MM.1S (cell line): ENCODE measurements around the gene PRPF19.

Experiments
- DNase-seq: peaks from one replicate; pipeline ENCODE4 v3.0.0-alpha.2; 2015
- H2AFZ ChIP-seq: fragments of 300-600 bp; sonication (generic); 2 replicates; pipeline ENCODE4 v1.6.0; 2016; ENCODE audit warnings: antibody characterized with exemption, low read length
- H3F3A ChIP-seq: fragments of 300-600 bp; sonication (generic); 2 replicates; pipeline ENCODE4 v1.6.1; 2016; ENCODE audit warnings: mild to moderate bottlenecking, antibody characterized with exemption, low read length, moderate library complexity, mixed read lengths; ENCODE audit not compliant: insufficient read depth
- H3K27ac ChIP-seq: fragments of 300-600 bp; sonication (generic); 2 replicates; pipeline ENCODE4 v1.5.1; 2016; ENCODE audit warnings: mild to moderate bottlenecking, low read length
- H3K27me3 ChIP-seq: fragments of 300-600 bp; sonication (generic); replicated peaks from 2 replicates; pipeline ENCODE4 v1.6.0; 2016; ENCODE audit warnings: low read length; ENCODE audit not compliant: insufficient read depth
- H3K36me3 ChIP-seq: fragments of 300-600 bp; sonication (generic); replicated peaks from 2 replicates; pipeline ENCODE4 v1.6.1; 2016; ENCODE audit warnings: mild to moderate bottlenecking, low read length, mixed read lengths; ENCODE audit not compliant: insufficient read depth
- H3K4me1 ChIP-seq: fragments of 300-600 bp; sonication (generic); 2 replicates; pipeline ENCODE4 v1.6.1; 2016; ENCODE audit warnings: low read length, mixed read lengths
- H3K4me2 ChIP-seq: fragments of 300-600 bp; sonication (generic); 2 replicates; pipeline ENCODE4 v1.6.0; 2016; ENCODE audit warnings: low read depth, low read length
- H3K4me3 ChIP-seq: fragments of 300-600 bp; sonication (generic); 2 replicates; pipeline ENCODE4 v1.5.1; 2016; ENCODE audit warnings: low read length, mixed read lengths
- H3K79me2 ChIP-seq: fragments of 300-600 bp; sonication (generic); 2 replicates; pipeline ENCODE4 v1.6.1; 2016; ENCODE audit warnings: mixed run types, low read length, mixed read lengths
- H3K9ac ChIP-seq: fragments of 300-600 bp; sonication (generic); 2 replicates; pipeline ENCODE4 v1.6.1; 2016; ENCODE audit warnings: low read length, mixed read lengths
- H3K9me2 ChIP-seq: fragments of 300-600 bp; sonication (generic); replicated peaks from 2 replicates; pipeline ENCODE4 v1.6.1; 2016; ENCODE audit warnings: mild to moderate bottlenecking, low read length, mixed read lengths; ENCODE audit not compliant: insufficient read depth
- H3K9me3 ChIP-seq: fragments of 300-600 bp; sonication (generic); replicated peaks from 2 replicates; pipeline ENCODE4 v1.6.1; 2016; ENCODE audit warnings: mild to moderate bottlenecking, low read length, mixed read lengths; ENCODE audit not compliant: insufficient read depth
- H4K20me1 ChIP-seq: fragments of 300-600 bp; sonication (generic); 2 replicates; pipeline ENCODE4 v1.6.1; 2016; ENCODE audit warnings: mild to moderate bottlenecking, low read length, moderate library complexity, mixed read lengths; ENCODE audit not compliant: insufficient read depth
- EZH2 ChIP-seq: fragments of 300-600 bp; sonication (generic); optimal IDR thresholded peaks from 2 replicates; pipeline ENCODE3; 2017; ENCODE audit warnings: low read depth, mild to moderate bottlenecking, antibody characterized with exemption, low read length, mixed read lengths
- EZH2phosphoT487 ChIP-seq: fragments of 300-600 bp; sonication (generic); IDR thresholded peaks from 2 replicates; pipeline ENCODE4 v1.6.1; 2018; ENCODE audit warnings: antibody characterized with exemption, low read length
- TF ChIP-seq, protein P1 (sequence below): fragments of 300-600 bp; sonication (generic); IDR thresholded peaks from 2 replicates; pipeline ENCODE4 v1.5.1; 2016; ENCODE audit warnings: antibody characterized with exemption, low read length, mixed read lengths

PRPF19 gene

DNA sequence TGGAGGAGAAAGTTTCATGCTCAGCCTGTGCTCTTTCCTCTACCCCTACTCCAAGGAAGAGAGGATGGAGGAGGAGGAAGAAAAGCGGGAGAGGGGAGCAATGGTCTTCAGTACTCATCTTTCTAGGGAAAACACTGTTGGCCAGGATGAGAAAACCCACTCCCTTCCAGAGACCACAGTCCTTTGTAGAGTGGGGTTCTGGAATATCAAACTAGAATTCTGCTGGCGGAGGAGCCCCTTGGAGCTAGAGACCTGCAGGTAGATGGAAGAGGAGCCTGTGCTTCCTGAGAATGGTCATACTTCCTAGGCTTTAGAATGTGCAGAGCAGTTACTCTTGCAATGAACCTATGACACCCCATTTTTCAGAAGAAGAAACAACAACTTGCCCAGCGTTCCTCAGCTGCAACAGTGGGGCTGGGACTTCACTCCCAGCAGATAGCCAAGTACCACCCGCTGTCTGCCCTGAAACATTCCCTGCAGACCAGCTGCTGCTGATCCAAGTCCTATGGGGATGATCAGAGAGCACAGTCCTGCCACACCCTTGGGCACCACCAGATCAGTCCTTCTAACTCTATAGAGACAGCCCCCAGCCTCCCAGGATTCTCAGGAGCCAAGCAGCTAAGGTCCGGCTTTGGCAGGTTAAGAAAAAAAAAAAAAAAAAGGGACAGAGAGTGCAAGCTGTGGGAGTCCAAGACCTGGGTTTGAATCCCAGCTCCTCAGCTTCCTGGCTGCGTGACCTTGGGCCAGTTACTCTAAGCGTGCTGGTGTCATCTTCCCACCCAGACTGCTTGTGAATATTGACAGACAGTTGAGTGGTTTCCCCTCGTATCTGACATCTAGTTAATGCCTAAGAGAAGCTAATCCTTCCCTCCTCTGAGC is 51.3 kb downstream of the PRPF19 start:
- TF ChIP-seq EZH2phosphoT487 (no peak), EZH2 (no peak)
- TF ChIP-seq, protein P1, sequence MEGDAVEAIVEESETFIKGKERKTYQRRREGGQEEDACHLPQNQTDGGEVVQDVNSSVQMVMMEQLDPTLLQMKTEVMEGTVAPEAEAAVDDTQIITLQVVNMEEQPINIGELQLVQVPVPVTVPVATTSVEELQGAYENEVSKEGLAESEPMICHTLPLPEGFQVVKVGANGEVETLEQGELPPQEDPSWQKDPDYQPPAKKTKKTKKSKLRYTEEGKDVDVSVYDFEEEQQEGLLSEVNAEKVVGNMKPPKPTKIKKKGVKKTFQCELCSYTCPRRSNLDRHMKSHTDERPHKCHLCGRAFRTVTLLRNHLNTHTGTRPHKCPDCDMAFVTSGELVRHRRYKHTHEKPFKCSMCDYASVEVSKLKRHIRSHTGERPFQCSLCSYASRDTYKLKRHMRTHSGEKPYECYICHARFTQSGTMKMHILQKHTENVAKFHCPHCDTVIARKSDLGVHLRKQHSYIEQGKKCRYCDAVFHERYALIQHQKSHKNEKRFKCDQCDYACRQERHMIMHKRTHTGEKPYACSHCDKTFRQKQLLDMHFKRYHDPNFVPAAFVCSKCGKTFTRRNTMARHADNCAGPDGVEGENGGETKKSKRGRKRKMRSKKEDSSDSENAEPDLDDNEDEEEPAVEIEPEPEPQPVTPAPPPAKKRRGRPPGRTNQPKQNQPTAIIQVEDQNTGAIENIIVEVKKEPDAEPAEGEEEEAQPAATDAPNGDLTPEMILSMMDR: no peak
- no peak overlapping the region for H2AFZ ChIP-seq
- no peaks in the 10 kb centered on the region for H4K20me1 ChIP-seq
- H3K4me2 ChIP-seq: no peak overlapping the region
- H3K4me1 ChIP-seq: peaks cover 9% of the 10 kb centered on the region; the same call in 1 of the 2 replicates
- H3K4me3 ChIP-seq: no peak overlapping the region
- peaks cover 29% of the 10 kb centered on the region for H3F3A ChIP-seq
- no peaks in the 10 kb centered on the region for H3K9me3 ChIP-seq
- H3K79me2 ChIP-seq: no peaks in the 10 kb centered on the region
- no peaks in the 10 kb centered on the region for H3K27me3 ChIP-seq
- no peak overlapping the region for H3K9ac ChIP-seq
- H3K27ac ChIP-seq: no peak overlapping the region
- DNase-seq: no peak
- no peaks in the 10 kb centered on the region for H3K9me2 ChIP-seq
- peaks cover 19% of the 10 kb centered on the region for H3K36me3 ChIP-seq

DNA sequence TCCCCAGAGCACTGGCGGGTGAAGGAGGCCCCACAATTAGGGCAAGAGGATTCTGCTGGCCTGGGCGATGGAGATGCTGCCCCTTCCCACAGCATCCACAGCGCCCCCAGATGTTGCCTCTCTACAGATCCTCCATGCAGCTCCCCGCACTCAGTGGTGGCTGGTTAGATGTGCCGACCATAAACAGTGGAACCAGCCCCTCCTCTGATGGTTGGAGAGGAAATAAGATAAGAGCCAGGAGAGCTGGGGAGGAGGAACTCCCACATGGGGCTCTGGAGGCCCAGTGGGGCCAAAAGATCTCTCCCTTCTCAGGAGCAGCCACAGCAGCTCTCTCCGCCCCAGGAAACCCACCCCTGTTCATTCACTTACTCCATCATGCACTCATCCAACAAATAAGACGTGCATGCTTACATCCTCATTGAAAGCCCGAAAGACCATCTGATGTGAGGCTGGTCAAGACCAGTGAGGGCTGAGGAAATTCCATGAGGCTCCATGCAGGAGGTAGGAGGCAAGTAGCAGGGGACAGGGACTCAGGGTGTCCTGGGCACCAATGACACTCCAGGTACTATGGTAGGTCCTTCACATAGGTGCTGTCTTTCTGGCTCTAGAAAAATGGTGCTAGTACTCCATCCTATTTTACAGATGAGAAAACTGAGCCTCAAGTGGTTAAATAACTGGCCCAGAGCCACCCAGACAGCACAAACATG is 52.1 kb downstream of the PRPF19 start:
- Histone ChIP-seq H3K9me3 (no peaks in the 10 kb centered on the region), H2AFZ (no peak overlapping the region), H3K4me3 (no peak overlapping the region), H4K20me1 (no peaks in the 10 kb centered on the region), H3K79me2 (peaks cover 6% of the 10 kb centered on the region), H3K27me3 (no peaks in the 10 kb centered on the region), H3K27ac (no peak overlapping the region), H3K4me2 (no peak overlapping the region), H3F3A (peaks cover 37% of the 10 kb centered on the region), H3K4me1 (peaks cover 9% of the 10 kb centered on the region; the same call in 1 of the 2 replicates), H3K9me2 (no peaks in the 10 kb centered on the region), H3K9ac (no peak overlapping the region), H3K36me3 (peaks cover 25% of the 10 kb centered on the region)
- DNase-seq: no peak
- TF ChIP-seq, protein P1: no peak
- TF ChIP-seq EZH2phosphoT487 (no peak), EZH2 (no peak)

DNA sequence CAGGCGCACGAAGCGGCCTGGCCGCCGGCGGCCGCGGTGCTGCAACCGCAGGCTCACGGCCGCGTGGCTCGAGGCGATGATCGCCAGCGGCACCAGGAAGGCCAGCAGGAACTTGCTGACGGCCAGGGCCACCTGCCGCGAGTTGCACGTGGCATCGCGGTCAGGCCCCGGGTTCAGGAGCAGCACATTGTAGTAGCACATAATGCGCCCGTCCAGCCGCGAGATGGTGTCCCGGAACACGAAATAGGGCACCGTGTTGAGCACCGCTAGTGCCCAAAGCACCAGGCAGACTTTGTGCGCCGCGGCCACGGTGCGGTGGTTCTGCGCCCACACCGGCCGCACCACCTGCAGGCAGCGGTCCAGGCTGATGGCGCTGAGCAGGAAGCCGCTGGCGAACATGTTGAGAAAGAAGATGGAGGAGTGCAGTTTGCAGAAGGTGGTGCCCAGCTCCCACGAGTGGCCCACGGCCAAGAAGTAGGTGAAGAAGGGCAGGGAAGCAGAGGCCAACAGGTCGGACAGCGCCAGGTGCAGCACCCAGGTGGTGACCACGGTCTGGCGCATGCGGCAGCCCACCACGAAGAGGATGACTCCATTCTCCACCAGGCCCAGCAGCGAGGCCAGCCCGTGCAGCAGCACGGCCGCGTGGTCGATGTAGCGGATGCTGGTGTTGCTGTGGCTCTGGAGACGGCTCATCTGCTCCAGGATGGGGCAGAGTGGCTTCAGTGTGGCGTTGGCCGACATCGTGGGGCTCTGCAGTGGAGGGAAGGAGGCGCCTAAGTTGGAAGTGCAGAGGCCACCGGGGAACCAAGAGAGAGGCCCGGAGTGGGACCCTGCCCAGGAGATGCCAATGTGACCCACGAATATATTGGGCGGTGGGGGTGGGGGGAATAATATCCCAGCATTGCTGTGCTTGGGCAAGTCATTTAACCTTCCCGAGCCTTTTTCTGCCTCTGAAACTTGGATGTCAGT is 53.1 kb downstream of the PRPF19 start:
- no peak overlapping the region for H3K4me2 ChIP-seq
- peaks cover 16% of the 10 kb centered on the region for H3K79me2 ChIP-seq
- TF ChIP-seq, protein P1: no peak
- TF ChIP-seq EZH2phosphoT487 (no peak), EZH2 (no peak)
- no peak overlapping the region for H3K9ac ChIP-seq
- H3K36me3 ChIP-seq: peaks cover 31% of the 10 kb centered on the region
- H2AFZ ChIP-seq: no peak overlapping the region
- no peaks in the 10 kb centered on the region for H3K9me2 ChIP-seq
- H3K4me1 ChIP-seq: 0 out of 2 replicates have a peak, but pooled peaks cover under 1% of the 10 kb centered on the region
- peaks cover 38% of the 10 kb centered on the region for H3F3A ChIP-seq
- H3K27me3 ChIP-seq: no peaks in the 10 kb centered on the region
- no peak overlapping the region for H3K27ac ChIP-seq
- no peak overlapping the region for H3K4me3 ChIP-seq
- H3K9me3 ChIP-seq: no peaks in the 10 kb centered on the region
- no peak for DNase-seq
- no peaks in the 10 kb centered on the region for H4K20me1 ChIP-seq
